GM12801 (cell line): ENCODE results near the gene LSM4.

Experiments used
- TF ChIP-seq, protein P1 (sequence below): IDR thresholded peaks from one replicate; pipeline ENCODE4 v1.5.1; 2011; ENCODE audit warnings: control low read depth; ENCODE audit not compliant: insufficient read length; ENCODE audit errors: extremely low read depth

LSM4 gene

DNA sequence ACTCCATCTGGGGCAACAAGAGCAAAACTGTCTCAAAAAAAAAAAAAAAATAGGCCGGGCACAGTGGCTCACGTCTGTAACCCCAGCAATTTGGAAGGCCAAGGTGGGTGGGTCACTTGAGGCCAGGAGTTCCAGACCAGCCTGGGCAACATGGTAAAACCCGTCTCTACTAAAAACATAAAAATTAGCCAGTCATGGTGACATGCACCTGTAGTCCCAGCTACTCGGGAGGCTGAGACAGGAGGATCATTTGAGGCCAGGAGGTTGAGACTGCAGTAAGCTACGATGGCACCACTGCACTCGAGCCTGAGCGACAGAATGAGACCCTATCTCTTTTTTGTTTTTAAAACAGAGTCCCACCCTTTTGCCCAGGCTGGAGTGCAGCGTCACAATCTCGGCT lies 52.5 kb downstream of the LSM4 start:
- TF ChIP-seq, protein P1, sequence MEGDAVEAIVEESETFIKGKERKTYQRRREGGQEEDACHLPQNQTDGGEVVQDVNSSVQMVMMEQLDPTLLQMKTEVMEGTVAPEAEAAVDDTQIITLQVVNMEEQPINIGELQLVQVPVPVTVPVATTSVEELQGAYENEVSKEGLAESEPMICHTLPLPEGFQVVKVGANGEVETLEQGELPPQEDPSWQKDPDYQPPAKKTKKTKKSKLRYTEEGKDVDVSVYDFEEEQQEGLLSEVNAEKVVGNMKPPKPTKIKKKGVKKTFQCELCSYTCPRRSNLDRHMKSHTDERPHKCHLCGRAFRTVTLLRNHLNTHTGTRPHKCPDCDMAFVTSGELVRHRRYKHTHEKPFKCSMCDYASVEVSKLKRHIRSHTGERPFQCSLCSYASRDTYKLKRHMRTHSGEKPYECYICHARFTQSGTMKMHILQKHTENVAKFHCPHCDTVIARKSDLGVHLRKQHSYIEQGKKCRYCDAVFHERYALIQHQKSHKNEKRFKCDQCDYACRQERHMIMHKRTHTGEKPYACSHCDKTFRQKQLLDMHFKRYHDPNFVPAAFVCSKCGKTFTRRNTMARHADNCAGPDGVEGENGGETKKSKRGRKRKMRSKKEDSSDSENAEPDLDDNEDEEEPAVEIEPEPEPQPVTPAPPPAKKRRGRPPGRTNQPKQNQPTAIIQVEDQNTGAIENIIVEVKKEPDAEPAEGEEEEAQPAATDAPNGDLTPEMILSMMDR = no peak

DNA sequence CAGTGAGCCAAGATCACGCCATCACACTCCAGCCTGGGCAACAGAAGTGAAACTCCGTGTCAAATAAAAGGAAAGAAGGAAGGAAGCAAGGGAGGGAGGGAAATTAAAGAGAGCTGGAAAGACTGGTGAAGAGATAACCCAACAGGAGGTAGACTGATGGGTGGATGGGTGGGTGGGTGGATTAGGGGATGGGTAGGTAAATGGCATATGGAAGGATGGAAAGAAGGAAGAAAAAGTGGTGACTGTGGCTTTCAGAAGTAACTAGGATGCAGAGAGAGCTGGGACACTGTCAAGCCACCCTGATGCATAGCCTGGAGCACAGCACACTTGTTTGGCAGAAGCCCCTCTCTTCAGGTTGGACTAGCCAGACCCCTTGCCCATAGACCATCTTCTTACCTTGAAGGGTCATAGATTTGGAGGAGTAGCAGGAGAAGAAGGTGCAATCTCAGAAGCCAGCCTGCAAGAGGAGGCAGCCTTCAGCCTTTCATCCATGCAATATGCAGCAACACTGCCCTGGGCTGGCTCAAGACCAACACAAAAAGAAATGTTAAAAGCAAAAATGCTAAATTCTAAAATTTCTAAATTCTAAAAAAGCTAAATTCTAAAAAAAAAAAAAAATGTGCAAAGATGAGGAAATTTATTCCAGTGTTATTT lies 53.7 kb downstream of the LSM4 start:
- TF ChIP-seq, protein P1 = no peak

DNA sequence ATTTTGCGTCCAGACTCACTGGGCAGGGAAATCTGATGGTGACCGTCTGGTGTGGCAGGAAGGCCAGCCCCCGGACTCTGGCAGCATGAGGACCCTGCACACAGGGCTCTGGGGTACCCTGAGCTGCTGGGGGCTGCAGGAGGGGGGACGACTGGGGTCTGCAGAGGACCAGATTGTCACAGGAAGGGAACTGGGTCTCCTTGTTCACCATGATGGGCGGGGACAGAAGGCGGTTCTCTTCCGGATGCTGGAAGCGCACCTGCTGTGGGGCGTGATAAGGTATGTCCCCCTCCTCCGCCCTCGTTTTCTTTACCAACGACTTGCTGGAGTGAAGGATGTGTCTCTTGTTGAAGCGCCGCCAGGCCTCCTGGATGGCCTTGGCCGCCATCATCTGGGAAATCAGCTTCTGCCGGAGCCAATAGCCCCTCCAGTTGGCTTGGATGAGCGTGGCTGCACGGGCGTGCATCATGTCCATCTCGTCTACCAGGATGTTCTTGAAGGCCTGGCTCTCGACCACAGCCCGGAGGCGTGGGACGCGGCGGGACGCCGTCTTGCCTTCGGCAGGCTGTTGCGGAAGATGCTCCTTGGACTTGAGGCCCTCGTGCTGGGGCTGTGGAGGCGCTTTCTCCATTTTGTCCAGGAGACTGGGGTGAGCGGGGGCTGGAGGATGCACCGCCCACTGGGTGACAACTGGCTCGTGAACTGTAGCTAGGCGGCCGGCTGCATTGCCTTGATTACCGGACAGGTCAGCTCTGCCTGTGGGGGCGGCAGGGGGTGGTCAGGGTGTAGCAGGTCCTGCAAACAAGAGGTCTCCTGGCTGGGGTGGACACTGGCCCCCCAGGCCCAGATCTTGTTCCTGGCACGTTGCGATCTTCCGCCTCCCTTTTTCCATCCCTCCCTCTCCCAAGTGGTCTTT lies 55.8 kb downstream of the LSM4 start:
- TF ChIP-seq, protein P1 = no peak

DNA sequence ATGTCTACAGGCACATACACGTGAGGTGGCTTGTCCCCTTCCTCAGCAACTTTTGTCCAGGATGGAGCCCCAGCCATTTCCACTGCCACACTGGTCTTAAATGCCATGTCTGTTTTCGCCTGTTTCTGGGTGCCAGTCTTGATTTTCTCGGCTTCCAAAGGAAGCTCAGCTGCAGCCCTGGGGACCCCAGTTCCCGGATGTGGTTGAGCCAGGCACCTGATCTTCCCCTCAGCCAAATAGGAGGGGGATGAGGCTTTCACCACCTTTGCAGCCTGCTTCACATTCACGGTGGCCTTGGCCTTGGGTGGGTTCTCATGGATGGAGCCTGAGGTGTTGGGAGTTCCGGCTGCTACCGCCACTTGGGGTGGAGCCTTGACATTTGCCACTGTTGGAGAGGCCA lies 57.3 kb downstream of the LSM4 start:
- TF ChIP-seq, protein P1 = no peak

DNA sequence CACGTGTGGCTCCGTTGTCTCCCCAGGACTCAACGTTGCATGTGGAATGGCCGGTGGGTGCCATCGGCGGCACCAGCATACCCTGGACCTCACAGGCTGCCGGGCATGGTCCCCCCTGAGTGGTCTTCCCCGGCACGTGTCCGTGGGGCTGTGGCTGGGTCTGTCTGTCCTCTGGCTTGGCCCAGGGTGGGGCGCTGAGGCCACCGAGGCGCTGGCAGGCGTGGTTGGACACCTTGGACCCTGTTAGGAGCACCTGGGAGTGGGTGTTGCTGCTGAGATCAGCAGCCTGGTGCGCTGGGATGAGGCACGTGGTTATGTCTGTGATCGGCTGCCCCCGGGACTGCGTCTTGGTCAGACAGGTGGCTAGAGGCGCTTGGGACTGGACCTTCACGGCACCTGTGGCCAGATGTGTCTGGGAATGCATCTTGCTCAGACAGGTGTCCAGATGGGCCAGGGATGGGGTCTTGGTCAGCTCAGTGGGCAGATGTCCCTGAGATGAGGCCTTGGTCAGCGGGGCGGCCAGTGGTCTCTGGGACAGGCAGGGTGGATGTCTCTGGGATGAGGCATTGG lies 57.8 kb downstream of the LSM4 start:
- TF ChIP-seq, protein P1 = no peak

DNA sequence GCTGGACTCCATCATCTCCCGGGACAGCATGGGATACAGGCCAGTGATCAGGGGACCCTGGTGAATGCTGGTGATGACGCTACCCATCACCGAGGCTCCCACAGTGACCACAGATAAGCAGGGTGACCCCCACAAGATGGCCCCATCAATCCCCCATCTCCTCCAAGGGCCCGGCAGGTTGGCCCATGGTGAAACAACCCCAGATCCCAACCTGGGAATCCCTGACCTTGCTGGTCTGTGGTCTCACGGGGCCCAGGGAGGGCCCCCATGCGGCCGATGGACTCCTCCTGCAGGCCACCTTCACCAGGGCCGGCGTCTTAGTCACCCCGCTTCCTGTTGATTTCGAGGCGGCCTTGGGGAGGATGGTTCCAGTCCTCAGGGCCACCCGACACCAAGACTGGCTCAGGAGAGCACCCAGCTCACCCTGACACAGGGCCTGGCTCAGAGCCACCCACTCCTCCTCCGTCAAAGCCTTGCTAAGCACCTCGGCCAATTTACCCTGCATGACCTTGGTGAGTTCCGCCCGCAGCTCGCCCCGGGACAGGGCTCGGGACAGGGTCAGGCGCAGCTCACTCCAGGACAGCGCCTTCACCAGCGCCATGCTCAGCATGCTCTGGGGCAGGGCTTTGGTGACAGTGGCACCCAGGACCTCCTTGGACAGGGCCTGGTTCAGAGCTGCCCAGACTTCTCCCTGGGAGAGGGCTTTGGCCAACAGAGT lies 58.6 kb downstream of the LSM4 start:
- TF ChIP-seq, protein P1 = no peak
